ENCODE results near the gene MYBBP1A.

GRCh38 chr17:4536742-4537411 lies 18.3 kb downstream of the MYBBP1A start:
- TF ChIP-seq CTCF (IDR thresholded peaks at IDR 0.05) (no peak), POLR2A (IDR thresholded peaks at IDR 0.05) (no peak)
